ENCODE measurements around the gene CLTA.

Gene CLTA

DNA sequence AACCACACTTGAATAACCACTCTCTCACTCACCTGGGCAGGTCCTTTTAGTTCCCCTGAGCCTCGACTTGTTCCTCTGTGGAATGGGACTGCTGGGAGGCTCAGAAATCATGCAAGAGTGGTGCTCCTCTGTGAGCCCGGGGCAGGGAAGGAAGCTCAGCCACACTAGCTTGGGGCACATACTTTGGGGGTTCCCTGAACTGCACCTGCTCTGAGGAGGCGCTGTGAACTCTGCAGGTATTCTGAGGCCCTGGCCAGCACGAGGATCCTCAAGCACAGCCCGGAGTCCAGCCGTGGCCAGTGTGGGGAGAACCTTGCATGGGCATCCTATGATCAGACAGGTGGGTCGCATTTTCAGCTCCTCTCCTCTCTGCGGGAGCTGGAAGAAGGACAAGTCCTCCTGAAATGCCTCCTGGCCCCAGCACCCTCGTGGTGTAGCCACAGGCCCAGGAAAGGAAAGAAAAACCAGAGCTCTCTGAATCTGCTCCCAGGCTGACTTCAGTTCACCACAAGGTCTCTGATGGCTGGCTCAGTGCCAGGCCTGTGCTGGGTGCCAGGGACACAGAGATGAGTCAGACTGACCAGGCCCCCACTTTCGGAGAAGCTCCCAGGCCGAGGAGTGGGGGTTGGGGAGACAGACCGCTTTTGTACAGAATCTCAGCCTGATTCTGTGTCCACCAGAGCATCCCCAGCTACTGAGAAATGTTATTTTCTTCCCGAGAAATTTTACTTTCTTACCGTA is 42.2 kb upstream of the CLTA start:
- no peaks in the 10 kb centered on the region for H3K27me3 ChIP-seq (ENCODE audit: control insufficient read depth, insufficient read depth, low read length)
- no peak for DNase-seq (ENCODE audit: low read depth, low spot score)
- WGBS (ENCODE audit: insufficient coverage, insufficient read length), result no CpG with 5 or more reads among the region's 14 CpGs
- H3K9me3 ChIP-seq (ENCODE audit: control insufficient read depth, insufficient read depth, low read length), result no peaks in the 10 kb centered on the region
- no peak overlapping the region for H3K4me3 ChIP-seq (ENCODE audit: low read length)
- H3K36me3 ChIP-seq (ENCODE audit: control insufficient read depth, insufficient read depth, low read length), result no peaks in the 10 kb centered on the region
- H3K4me1 ChIP-seq (ENCODE audit: control insufficient read depth, insufficient read depth, low read length), result no peaks in the 10 kb centered on the region
- H3K27ac ChIP-seq (ENCODE audit: low read length), result no peak overlapping the region

DNA sequence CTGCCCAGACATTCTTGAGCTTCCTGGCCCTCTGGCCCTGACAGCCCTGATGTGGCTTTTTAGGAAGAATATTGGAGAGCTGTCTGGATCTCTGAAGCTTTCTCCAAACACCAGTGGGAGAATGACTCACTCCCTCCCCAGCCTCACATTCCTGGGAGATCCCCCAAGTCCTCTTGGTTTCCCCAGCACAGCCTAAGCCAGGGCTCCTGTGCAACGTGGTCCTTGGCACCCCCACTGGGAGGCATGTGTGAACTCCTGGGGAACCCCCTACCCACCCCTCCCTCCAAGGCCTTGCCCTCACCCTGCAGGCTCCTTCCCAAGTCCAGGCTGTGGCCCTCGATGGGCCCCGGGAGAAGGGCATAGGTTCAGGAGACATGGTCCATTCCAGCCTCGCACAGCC is 41.5 kb upstream of the CLTA start:
- Histone ChIP-seq H3K27ac (ENCODE audit: low read length) (no peak overlapping the region), H3K27me3 (ENCODE audit: control insufficient read depth, insufficient read depth, low read length) (no peaks in the 10 kb centered on the region), H3K4me3 (ENCODE audit: low read length) (no peak overlapping the region), H3K36me3 (ENCODE audit: control insufficient read depth, insufficient read depth, low read length) (no peaks in the 10 kb centered on the region), H3K4me1 (ENCODE audit: control insufficient read depth, insufficient read depth, low read length) (no peaks in the 10 kb centered on the region), H3K9me3 (ENCODE audit: control insufficient read depth, insufficient read depth, low read length) (no peaks in the 10 kb centered on the region)
- no CpG with 5 or more reads among the region's 4 CpGs for WGBS (ENCODE audit: insufficient coverage, insufficient read length)
- no peak for DNase-seq (ENCODE audit: low read depth, low spot score)

DNA sequence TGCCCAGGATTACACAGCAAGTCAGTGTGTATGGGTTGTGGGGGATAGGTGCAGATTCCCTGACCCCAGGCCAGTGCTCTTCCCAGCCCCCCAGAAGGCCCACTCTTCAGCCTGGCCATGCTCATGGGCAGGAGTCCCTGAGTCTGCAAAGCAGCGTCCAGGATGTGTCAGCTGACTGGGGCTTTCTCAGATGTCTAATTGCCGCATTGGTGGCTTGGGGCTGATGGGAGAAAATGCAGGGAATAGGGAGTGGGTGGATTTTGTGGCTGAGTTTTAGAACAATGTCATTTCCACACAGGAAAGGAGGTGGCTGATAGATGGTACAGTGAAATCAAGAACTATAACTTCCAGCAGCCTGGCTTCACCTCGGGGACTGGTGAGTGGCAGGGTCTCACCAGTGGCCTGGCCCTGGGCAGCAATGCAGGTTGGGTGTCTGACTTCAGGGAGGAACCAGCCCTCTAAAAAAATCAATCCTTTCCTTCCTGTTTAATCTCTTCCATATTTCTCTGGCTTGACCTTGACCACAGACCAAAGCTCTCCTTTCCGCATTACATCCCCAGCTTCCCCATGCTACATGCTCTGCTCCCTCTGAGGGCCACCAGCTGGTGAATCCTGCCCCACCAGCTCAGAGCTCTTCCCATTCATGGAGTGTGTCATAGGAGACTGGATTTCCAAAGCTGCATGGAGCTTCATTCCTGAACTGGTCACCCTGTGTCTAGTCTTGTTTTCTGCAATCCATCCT is 40.0 kb upstream of the CLTA start:
- Histone ChIP-seq H3K4me1 (ENCODE audit: control insufficient read depth, insufficient read depth, low read length) (no peaks in the 10 kb centered on the region), H3K9me3 (ENCODE audit: control insufficient read depth, insufficient read depth, low read length) (no peaks in the 10 kb centered on the region), H3K27me3 (ENCODE audit: control insufficient read depth, insufficient read depth, low read length) (no peaks in the 10 kb centered on the region), H3K27ac (ENCODE audit: low read length) (no peak overlapping the region), H3K36me3 (ENCODE audit: control insufficient read depth, insufficient read depth, low read length) (no peaks in the 10 kb centered on the region), H3K4me3 (ENCODE audit: low read length) (no peak overlapping the region)
- DNase-seq (ENCODE audit: low read depth, low spot score), result no peak
- WGBS (ENCODE audit: insufficient coverage, insufficient read length), result no CpG with 5 or more reads among the region's 4 CpGs

DNA sequence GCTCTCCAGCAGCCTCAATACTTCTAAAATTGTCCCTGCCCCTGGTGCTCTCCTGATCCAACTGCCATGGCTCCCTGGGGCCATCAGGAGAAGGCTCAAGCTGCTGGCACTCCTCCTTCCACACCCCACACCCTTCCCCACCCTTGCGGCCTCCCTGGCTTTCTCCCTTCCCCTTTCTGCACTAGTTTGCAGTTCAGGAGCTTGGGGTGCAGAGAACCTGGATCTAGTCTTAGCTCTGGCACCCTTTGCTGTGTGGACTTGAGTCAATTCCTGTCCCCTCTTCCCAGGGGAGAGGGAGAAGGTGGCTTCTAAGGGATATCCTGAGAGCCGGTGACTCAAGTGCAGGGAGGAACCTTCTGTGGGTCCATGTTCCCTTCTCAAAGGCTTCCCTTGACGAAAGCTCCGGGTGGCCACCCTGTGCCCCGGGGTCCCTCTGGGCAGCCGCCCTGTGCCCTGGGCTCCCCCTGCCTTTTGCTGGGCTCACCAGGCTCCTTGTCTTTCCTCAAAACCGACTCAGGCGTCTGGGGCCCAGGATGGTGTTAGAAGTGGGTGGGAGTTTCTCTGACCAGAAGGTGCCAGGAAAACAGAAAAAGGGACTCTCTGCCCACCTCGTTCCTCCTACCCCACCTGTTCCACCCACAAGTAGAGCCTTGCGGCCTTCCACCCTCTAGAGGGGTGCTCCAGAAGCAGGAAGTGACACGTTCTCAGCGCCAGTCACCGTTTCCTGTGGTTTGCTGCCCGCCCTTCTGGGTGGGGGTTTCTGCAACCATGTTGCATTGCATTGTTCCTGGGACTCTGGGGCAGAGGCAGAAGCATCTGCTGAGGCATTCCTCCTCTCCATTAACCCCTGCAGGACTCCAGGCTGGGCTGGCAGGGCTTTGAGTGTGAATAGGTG is 39.2 kb upstream of the CLTA start:
- Histone ChIP-seq H3K36me3 (ENCODE audit: control insufficient read depth, insufficient read depth, low read length) (no peaks in the 10 kb centered on the region), H3K27me3 (ENCODE audit: control insufficient read depth, insufficient read depth, low read length) (no peaks in the 10 kb centered on the region), H3K4me3 (ENCODE audit: low read length) (no peak overlapping the region), H3K27ac (ENCODE audit: low read length) (no peak overlapping the region), H3K9me3 (ENCODE audit: control insufficient read depth, insufficient read depth, low read length) (no peaks in the 10 kb centered on the region; the same call in 1 of the 2 replicates), H3K4me1 (ENCODE audit: control insufficient read depth, insufficient read depth, low read length) (no peaks in the 10 kb centered on the region)
- no CpG with 5 or more reads among the region's 14 CpGs for WGBS (ENCODE audit: insufficient coverage, insufficient read length)
- no peak for DNase-seq (ENCODE audit: low read depth, low spot score)

DNA sequence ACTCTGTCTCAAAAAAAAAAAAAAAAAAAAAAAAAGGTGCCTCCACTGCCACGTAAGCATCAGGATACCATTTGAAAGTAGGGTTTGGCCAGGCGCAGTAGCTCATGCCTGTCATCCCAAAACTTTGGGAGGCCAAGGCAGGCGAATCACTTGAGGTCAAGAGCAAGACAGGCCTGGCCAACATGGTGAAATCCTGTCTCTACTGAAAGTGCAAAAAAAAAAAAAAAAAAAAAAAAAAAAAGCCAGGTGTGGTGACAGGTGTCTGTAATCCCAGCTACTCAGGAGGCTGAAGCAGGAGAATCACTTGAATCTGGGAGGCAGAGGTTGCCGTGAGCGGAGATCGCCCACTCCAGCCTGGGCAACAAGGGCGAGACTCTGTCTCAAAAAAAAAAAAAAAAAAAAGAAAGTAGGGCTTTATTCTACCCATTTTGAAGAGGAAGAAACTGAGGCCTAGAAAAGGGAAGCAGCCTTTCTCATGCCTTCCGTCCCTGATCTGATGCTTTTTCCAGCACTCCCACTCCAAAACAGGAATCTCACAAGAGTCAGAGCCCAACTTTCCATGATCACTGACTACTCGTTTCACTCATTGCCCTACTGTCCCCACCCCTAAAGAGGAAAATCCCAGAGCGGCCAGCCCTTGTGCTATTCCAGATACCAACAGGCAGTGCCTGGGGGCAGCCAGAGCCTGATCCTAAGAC is 37.8 kb upstream of the CLTA start:
- no peaks in the 10 kb centered on the region for H3K36me3 ChIP-seq (ENCODE audit: control insufficient read depth, insufficient read depth, low read length)
- no peaks in the 10 kb centered on the region for H3K4me1 ChIP-seq (ENCODE audit: control insufficient read depth, insufficient read depth, low read length)
- DNase-seq (ENCODE audit: low read depth, low spot score), result no peak
- no peak overlapping the region for H3K27ac ChIP-seq (ENCODE audit: low read length)
- no peaks in the 10 kb centered on the region; the same call in 1 of the 2 replicates for H3K9me3 ChIP-seq (ENCODE audit: control insufficient read depth, insufficient read depth, low read length)
- H3K27me3 ChIP-seq (ENCODE audit: control insufficient read depth, insufficient read depth, low read length), result no peaks in the 10 kb centered on the region
- WGBS (ENCODE audit: insufficient coverage, insufficient read length), result no CpG with 5 or more reads among the region's 10 CpGs
- H3K4me3 ChIP-seq (ENCODE audit: low read length), result no peak overlapping the region

DNA sequence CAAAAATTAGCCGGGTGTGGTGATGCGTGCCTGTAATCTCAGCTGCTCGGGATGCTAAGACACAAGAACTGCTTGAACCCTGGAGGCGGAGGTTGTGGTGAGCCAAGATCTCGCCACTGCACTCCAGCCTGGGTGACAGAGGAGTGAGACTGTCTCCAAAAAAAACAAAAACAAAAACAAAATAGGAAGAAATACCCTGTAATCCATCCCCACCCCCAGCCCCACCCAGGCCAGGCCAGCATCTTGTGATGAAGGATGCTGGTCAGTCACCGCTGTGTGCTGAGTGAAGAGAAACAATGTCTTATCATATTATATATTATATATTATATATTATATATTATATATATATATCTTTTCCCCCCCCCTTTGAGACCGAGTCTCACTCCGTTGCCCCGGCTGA is 37.0 kb upstream of the CLTA start:
- Histone ChIP-seq H3K36me3 (ENCODE audit: control insufficient read depth, insufficient read depth, low read length) (no peaks in the 10 kb centered on the region), H3K27ac (ENCODE audit: low read length) (no peak overlapping the region), H3K4me3 (ENCODE audit: low read length) (no peak overlapping the region), H3K27me3 (ENCODE audit: control insufficient read depth, insufficient read depth, low read length) (no peaks in the 10 kb centered on the region), H3K9me3 (ENCODE audit: control insufficient read depth, insufficient read depth, low read length) (no peaks in the 10 kb centered on the region; the same call in 1 of the 2 replicates), H3K4me1 (ENCODE audit: control insufficient read depth, insufficient read depth, low read length) (no peaks in the 10 kb centered on the region)
- WGBS (ENCODE audit: insufficient coverage, insufficient read length), result no CpG with 5 or more reads among the region's 9 CpGs
- no peak for DNase-seq (ENCODE audit: low read depth, low spot score)

DNA sequence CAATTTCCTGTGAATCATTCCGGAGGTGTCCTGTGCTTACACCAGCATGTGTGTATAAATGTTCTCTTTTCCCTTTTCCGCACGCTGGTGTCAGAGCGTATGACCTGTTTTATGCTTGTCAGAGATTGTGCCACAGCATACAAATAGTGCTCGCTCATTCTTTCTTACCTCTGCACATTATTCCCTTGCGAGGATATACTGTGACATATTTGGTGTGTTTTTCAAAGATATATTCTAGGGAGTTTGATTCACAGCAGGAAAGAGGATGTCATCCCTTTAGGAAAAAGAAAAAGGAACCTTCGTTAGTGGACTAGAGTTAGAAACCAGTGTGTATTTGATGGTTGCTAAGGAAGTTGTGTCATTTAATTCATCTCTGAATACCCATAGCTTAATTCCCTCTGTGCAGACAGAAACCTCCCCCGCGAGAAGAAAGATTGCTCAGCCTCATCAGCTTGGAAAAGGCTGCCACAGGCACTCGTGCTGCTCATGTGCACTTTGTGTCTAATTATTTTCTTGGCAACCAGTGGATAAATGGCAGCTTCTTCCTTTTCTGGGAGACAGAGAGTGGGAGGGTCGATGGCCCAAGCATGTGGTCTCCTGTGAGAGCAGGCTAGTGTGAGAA is 36.3 kb upstream of the CLTA start:
- Histone ChIP-seq H3K9me3 (ENCODE audit: control insufficient read depth, insufficient read depth, low read length) (no peaks in the 10 kb centered on the region; the same call in 1 of the 2 replicates), H3K27ac (ENCODE audit: low read length) (no peak overlapping the region), H3K36me3 (ENCODE audit: control insufficient read depth, insufficient read depth, low read length) (no peaks in the 10 kb centered on the region), H3K4me1 (ENCODE audit: control insufficient read depth, insufficient read depth, low read length) (no peaks in the 10 kb centered on the region), H3K27me3 (ENCODE audit: control insufficient read depth, insufficient read depth, low read length) (no peaks in the 10 kb centered on the region), H3K4me3 (ENCODE audit: low read length) (no peak overlapping the region)
- WGBS (ENCODE audit: insufficient coverage, insufficient read length), result no CpG with 5 or more reads among the region's 11 CpGs
- no peak for DNase-seq (ENCODE audit: low read depth, low spot score)

DNA sequence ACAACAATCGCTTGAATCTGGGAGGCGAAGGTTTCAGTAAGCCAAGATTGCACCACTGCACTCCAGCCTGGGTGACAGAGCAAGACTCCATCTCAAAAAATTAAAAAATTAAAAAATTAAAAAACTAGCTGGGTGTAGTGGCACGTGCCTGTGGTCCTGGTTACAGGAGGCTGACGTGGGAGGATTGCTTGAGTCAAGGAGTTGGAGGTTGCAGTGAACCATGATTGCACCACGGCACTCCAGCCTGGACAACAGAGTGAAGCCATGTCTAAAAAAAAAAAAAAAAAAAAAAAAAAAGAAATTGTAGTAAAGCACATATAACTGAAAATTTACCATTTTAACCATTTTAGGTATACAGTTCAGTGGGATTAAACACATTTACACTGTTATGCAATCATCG is 34.6 kb upstream of the CLTA start:
- no peak overlapping the region for H3K4me3 ChIP-seq (ENCODE audit: low read length)
- WGBS (ENCODE audit: insufficient coverage, insufficient read length), result no CpG with 5 or more reads among the region's 6 CpGs
- no peaks in the 10 kb centered on the region for H3K4me1 ChIP-seq (ENCODE audit: control insufficient read depth, insufficient read depth, low read length)
- no peaks in the 10 kb centered on the region for H3K27me3 ChIP-seq (ENCODE audit: control insufficient read depth, insufficient read depth, low read length)
- no peak for DNase-seq (ENCODE audit: low read depth, low spot score)
- H3K36me3 ChIP-seq (ENCODE audit: control insufficient read depth, insufficient read depth, low read length), result no peaks in the 10 kb centered on the region
- H3K27ac ChIP-seq (ENCODE audit: low read length), result no peak overlapping the region
- H3K9me3 ChIP-seq (ENCODE audit: control insufficient read depth, insufficient read depth, low read length), result no peaks in the 10 kb centered on the region; the same call in 1 of the 2 replicates

DNA sequence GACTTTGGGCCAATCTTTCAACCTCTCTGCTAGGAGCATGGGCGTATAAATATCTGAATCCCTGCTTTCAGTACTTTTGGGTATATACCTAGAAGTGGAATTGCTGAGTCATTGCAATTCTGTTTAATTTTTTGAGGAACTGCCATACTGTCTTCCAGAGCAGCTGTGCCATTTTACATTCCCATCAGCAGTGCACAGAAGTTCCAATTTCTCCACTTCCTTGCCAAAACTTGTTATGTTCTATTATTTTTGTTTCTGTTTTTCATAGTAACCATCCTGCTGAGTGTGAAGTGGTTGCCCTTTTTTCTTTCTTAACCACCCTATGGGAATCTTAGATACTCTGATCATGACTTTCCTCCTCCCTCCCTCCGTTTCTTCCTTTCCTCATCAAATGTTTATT is 32.6 kb upstream of the CLTA start:
- no peak for DNase-seq (ENCODE audit: low read depth, low spot score)
- WGBS (ENCODE audit: insufficient coverage, insufficient read length), result no CpG with 5 or more reads among the region's 2 CpGs
- Histone ChIP-seq H3K27ac (ENCODE audit: low read length) (no peak overlapping the region), H3K4me3 (ENCODE audit: low read length) (no peak overlapping the region), H3K27me3 (ENCODE audit: control insufficient read depth, insufficient read depth, low read length) (no peaks in the 10 kb centered on the region), H3K4me1 (ENCODE audit: control insufficient read depth, insufficient read depth, low read length) (peaks cover 5% of the 10 kb centered on the region), H3K9me3 (ENCODE audit: control insufficient read depth, insufficient read depth, low read length) (no peaks in the 10 kb centered on the region; the same call in 1 of the 2 replicates), H3K36me3 (ENCODE audit: control insufficient read depth, insufficient read depth, low read length) (no peaks in the 10 kb centered on the region)
